K562 (cell line): ENCODE data around the gene LMTK2. TPM values are rescaled to one million over a fixed set of nuclear protein-coding genes. Genes with fewer than 3 reads are reported as not detected.

Experiments
- ATAC-seq: fragments of 200-7000 bp; cut with Tn5 transposase; 3 replicates; pipeline ENCODE4 v1.9.1; 2020; ENCODE audit warnings: moderate library complexity
- BruUV-seq: library from RNA; stranded (reverse); fragments of 400-500 nt; replicated peaks from 2 replicates; lab custom pipeline; 2021; lab: Mats Ljungman, UMichigan
- CTCF ChIA-PET: fragments of 300-600 bp; formaldehyde crosslinking; extraction: SDS; loops from one replicate; lab custom pipeline; 2021; ENCODE audit warnings: low intra/inter-chr PET ratio; lab: Yijun Ruan, JAX
- POLR2A ChIA-PET: fragments of 300-600, 350-650 bp; sonication (Branson Sonifier 250); formaldehyde crosslinking; extraction: SDS; loops from one replicate; lab custom pipeline; 2021; ENCODE audit warnings: antibody characterized with exemption, inconsistent platforms; lab: Yijun Ruan, JAX
- DNase-seq, 4 experiments: peaks; one replicate each; pipeline versions ENCODE4 v3.0.0 to v3.0.0-alpha.2; 2011 to 2018; ENCODE audit warnings: low spot score in 3 of 4, mixed read lengths in 3 of 4; ENCODE audit errors: extremely low read depth in 1 of 4
- FAIRE-seq: peaks from 2 replicates; lab custom pipeline; 2011; peaks lifted over from hg19 to GRCh38; lab: Jason Lieb, UNC
- H2AFZ ChIP-seq: 2 replicates; pipeline ENCODE4 v1.6.0; 2011; ENCODE audit warnings: low read depth, low read length, control low read depth, inconsistent platforms
- H3K27ac ChIP-seq: fragments of 200-600 bp; 3 replicates; pipeline ENCODE4 v1.8.0; 2011; ENCODE audit warnings: low read depth, mild to moderate bottlenecking, control low read depth, inconsistent platforms, low read length, moderate library complexity, mixed read lengths; ENCODE audit errors: extremely low read depth
- H3K27me3 ChIP-seq, 2 experiments: fragments of 300-600 bp in 1 of 2; 2 replicates in 1 of 2; 3 replicates in 1 of 2; pipeline versions ENCODE4 v1.6.0 to v1.8.0; 2011; ENCODE audit warnings: inconsistent platforms in 2 of 2, low read length in 2 of 2, mild to moderate bottlenecking in 1 of 2, mixed read lengths in 1 of 2, moderate library complexity in 1 of 2; ENCODE audit not compliant: control insufficient read depth in 2 of 2, insufficient read depth in 2 of 2
- H3K36me3 ChIP-seq: fragments of 300-600 bp; 3 replicates; pipeline ENCODE4 v1.8.0; 2011; ENCODE audit warnings: mild to moderate bottlenecking, low read length, inconsistent platforms; ENCODE audit not compliant: control insufficient read depth, insufficient read depth
- H3K4me1 ChIP-seq, 2 experiments: fragments of 200-600 bp in 1 of 2; replicated peaks in 1 of 2; 2 replicates in 1 of 2; 3 replicates in 1 of 2; pipeline versions ENCODE4 v1.5.1 to v1.8.0; 2011; ENCODE audit warnings: inconsistent platforms in 2 of 2, low read length in 2 of 2, mild to moderate bottlenecking in 1 of 2, mixed read lengths in 1 of 2, moderate library complexity in 1 of 2; ENCODE audit not compliant: control insufficient read depth in 2 of 2, insufficient read depth in 2 of 2
- H3K4me2 ChIP-seq: 2 replicates; pipeline ENCODE4 v1.6.1; 2011; ENCODE audit warnings: low read length, control low read depth, inconsistent platforms, mixed read lengths; ENCODE audit not compliant: insufficient read depth
- H3K4me3 ChIP-seq: fragments of 200-600 bp; sonication (generic), shearing (Covaris generic); 2 replicates; pipeline ENCODE4 v1.5.1; 2016; ENCODE audit warnings: control low read depth, inconsistent platforms
- H3K79me2 ChIP-seq: fragments of 200-600 bp; 3 replicates; pipeline ENCODE4 v1.8.0; 2011; ENCODE audit warnings: low read length, inconsistent platforms; ENCODE audit not compliant: control insufficient read depth, insufficient read depth
- H3K9ac ChIP-seq, 2 experiments: 2 replicates each; pipeline versions ENCODE4 v1.6.0 to v1.6.1; 2011; ENCODE audit warnings: low read depth in 2 of 2, low read length in 2 of 2, control low read depth in 1 of 2, inconsistent platforms in 1 of 2, mild to moderate bottlenecking in 1 of 2, mixed read lengths in 1 of 2; ENCODE audit not compliant: insufficient read depth in 1 of 2
- H3K9me1 ChIP-seq: one replicate; pipeline ENCODE4 v1.6.0; 2011; ENCODE audit warnings: inconsistent platforms, mild to moderate bottlenecking, low read length, moderate library complexity; ENCODE audit not compliant: control insufficient read depth, insufficient read depth
- H3K9me3 ChIP-seq: replicated peaks from 2 replicates; pipeline ENCODE4 v1.5.1; 2011; ENCODE audit warnings: low read depth, low read length, inconsistent platforms; ENCODE audit not compliant: control insufficient read depth, insufficient read depth
- H4K20me1 ChIP-seq: replicated peaks from 2 replicates; pipeline ENCODE4 v1.6.1; 2011; ENCODE audit warnings: low read length, inconsistent platforms, mixed read lengths; ENCODE audit not compliant: control insufficient read depth, insufficient read depth
- BRF1 ChIP-seq: IDR thresholded peaks from 3 replicates; pipeline ENCODE4 v1.6.1; 2011; ENCODE audit warnings: borderline replicate concordance, mild to moderate bottlenecking; ENCODE audit not compliant: insufficient read length; ENCODE audit errors: extremely low read depth
- CHCHD3 ChIP-seq: fragments of 250-450 bp; sonication (Bioruptor Pico); IDR thresholded peaks from 2 replicates; pipeline ENCODE4 v2.1.2; 2022; ENCODE audit warnings: mild to moderate bottlenecking
- EP300 ChIP-seq: IDR thresholded peaks from 2 replicates; pipeline ENCODE4 v1.6.1; 2012; ENCODE audit warnings: low read length, improper control_type of control experiment
- FOXJ3 ChIP-seq: sonication (generic); formaldehyde crosslinking; IDR thresholded peaks from 2 replicates; pipeline ENCODE4 v1.4.0; 2020; ENCODE audit warnings: mild to moderate bottlenecking, missing genetic modification reagents
- IFI16 ChIP-seq: fragments of 250-450 bp; sonication (Bioruptor Pico); IDR thresholded peaks from 2 replicates; pipeline ENCODE4 v2.1.2; 2022; ENCODE audit warnings: mild to moderate bottlenecking, inconsistent platforms
- NFIC ChIP-seq: fragments of 450-650 bp; IDR thresholded peaks from 2 replicates; pipeline ENCODE4 v1.6.1; 2017; ENCODE audit warnings: mild to moderate bottlenecking, inconsistent platforms
- POLR3G ChIP-seq: IDR thresholded peaks from 2 replicates; pipeline ENCODE4 v1.6.1; 2011; ENCODE audit not compliant: insufficient read length, insufficient replicate concordance; ENCODE audit errors: extremely low read depth
- TAF7 ChIP-seq: fragments of 450-650 bp; IDR thresholded peaks from 2 replicates; pipeline ENCODE4 v1.6.1; 2016; ENCODE audit warnings: missing genetic modification characterization, missing compliant biosample characterization
- ZBTB1 ChIP-seq: sonication (generic); formaldehyde crosslinking; IDR thresholded peaks from 2 replicates; pipeline ENCODE4 v1.8.1; 2023; ENCODE audit warnings: missing genetic modification reagents, low read depth, mild to moderate bottlenecking, borderline replicate concordance
- ZNF347 ChIP-seq: fragments of 450-650 bp; formaldehyde crosslinking; IDR thresholded peaks from 2 replicates; pipeline ENCODE4 v1.4.0; 2020; ENCODE audit warnings: low read depth, mild to moderate bottlenecking, moderate library complexity
- WGBS: fragments of 100-300 bp; shearing (Covaris generic); methylation state at CpG from one replicate; pipeline ENCODE4 v1.1.6; 2016; ENCODE audit warnings: low coverage, mixed read lengths; ENCODE audit not compliant: insufficient coverage; ENCODE audit errors: missing lambda C conversion rate; 5-methylcytosine and 5-hydroxymethylcytosine counted together
- in situ Hi-C: fragments of 300-500 bp; cut with MboI; formaldehyde crosslinking; loops from 4 replicates; pipeline ENCODE4 v1.15.0; 2018; ENCODE audit warnings: inconsistent platforms, mixed read lengths
- intact Hi-C: fragments of 100-400 bp; cut with micrococcal nuclease; formaldehyde crosslinking; loops from 2 replicates; pipeline ENCODE4 v1.14.2; 2022
- polyA plus RNA-seq, 8 experiments: library from polyadenylated mRNA; depleted of rRNA in 4 of 8; stranded (reverse) in 5 of 8; unstranded in 3 of 8; fragments of >200 nt; fragmentation: Nextera tagmentation in 2 of 8; fragmentation: Illumina TruSeq in 1 of 8; extraction: Ambion mirVana in 2 of 8; extraction: Trizol in 1 of 8; gene quantifications; 2 replicates each; pipeline versions ENCODE4 v1.2.1 to v1.2.3, GENCODE V29; 2011 to 2014; ENCODE audit warnings: inconsistent platforms in 1 of 8, missing spikeins in 1 of 8
- total RNA-seq, 7 experiments: library from RNA; depleted of rRNA in 6 of 7; stranded (reverse); fragments of >200 nt in 6 of 7; fragmentation: Illumina TruSeq in 2 of 7; extraction: Trizol in 2 of 7; gene quantifications; 2 replicates each; pipeline versions ENCODE4 v1.2.1 to v1.2.3, GENCODE V29; 2011 to 2021; ENCODE audit warnings: low replicate concordance in 1 of 7
- TF ChIP-seq, protein P1 (sequence below), 2 experiments: fragments of 450-650 bp in 1 of 2; sonication (generic) in 1 of 2; formaldehyde crosslinking in 1 of 2; IDR thresholded peaks; 2 replicates each; pipeline versions ENCODE4 v1.7.1 to v1.9.0; 2016 to 2022; ENCODE audit warnings: inconsistent platforms in 1 of 2, mild to moderate bottlenecking in 1 of 2, missing genetic modification reagents in 1 of 2
- TF ChIP-seq, protein P2 (sequence below): sonication (generic); formaldehyde crosslinking; IDR thresholded peaks from 2 replicates; pipeline ENCODE4 v1.8.0; 2022; ENCODE audit warnings: missing genetic modification reagents, mild to moderate bottlenecking, moderate library complexity, borderline replicate concordance

LMTK2 gene
- total and polyA plus RNA-seq, 9 of the 15 experiments (the other 6 are each of a cell fraction or from before 2014, with no cell fraction given): 0.78 to 16.4 (median 6.3) TPM

DNA sequence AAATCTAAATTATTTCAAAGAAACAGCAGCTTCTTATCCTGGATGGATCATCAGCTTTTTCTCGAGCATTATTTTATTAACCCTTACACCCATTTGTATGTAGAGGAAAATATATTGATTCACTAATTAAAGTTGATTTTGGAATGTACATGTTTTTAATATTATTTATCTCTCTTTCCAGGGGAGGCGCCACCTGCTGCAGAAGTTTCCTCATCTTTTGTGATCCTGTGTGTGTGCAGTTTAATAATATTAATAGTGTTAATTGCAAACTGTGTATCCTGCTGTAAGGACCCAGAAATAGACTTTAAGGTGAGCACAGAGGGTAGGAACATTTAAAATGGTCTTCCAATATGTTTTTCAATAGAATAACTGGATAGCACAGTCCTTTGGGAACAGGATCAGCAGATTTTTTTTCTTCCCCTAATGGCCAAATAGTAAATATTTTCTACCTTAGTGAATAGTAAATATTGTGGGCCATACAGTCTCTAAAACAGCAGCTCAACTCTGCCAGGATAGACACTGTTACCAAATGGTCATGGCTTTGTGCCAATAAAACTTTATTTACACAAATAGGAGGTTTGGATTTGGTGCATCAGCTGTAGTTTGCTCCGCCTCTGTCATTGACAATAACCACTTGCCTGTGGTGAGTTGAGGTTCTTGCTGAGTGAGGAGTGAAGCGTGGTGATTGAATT, 30.6 kb downstream of the LMTK2 start:
- Histone ChIP-seq H3K4me2 (no peak overlapping the region), H2AFZ (no peak overlapping the region), H3K27me3 (no peaks in the 10 kb centered on the region), H3K27ac (no peak overlapping the region), H3K9me1 (no peaks in the 10 kb centered on the region), H3K4me3 (no peak overlapping the region), H3K9me3 (no peaks in the 10 kb centered on the region), H3K79me2 (peaks cover 16% of the 10 kb centered on the region), H4K20me1 (peaks cover 17% of the 10 kb centered on the region), H3K36me3 (peaks cover 27% of the 10 kb centered on the region; the same call in 2 of the 3 replicates), H3K9ac (no peak overlapping the region; a peak in 1 of 4 replicates), H3K4me1 (peaks cover 14 to 19% of the 10 kb centered on the region in 2 experiments)
- FAIRE-seq (no peak), DNase-seq (no peak), ATAC-seq (no peak)
- ChIA-PET POLR2A (interaction anchor here (0.7 to 1.4 kb wide), 2 partner anchors 25 to 1152 kb away, joined by 3 read pairs; no protein-coding TSS in a partner anchor), CTCF (no interaction called here)
- intact Hi-C loops: no loop called here
- BruUV-seq: no TSS peak
- 86% methylated on average over 4 of the region's 4 CpGs for WGBS
- in situ Hi-C loops: no loop called here
- TF ChIP-seq FOXJ3 (CRISPR knock-in tag) (no peak), IFI16 (no peak), ZNF347 (CRISPR knock-in tag) (no peak), ZBTB1 (CRISPR knock-in tag) (no peak), BRF1 (no peak), CHCHD3 (no peak), EP300 (no peak), NFIC (peak; percentile 69), TAF7 (tag) (no peak), POLR3G (no peak)
- TF ChIP-seq, protein P1, sequence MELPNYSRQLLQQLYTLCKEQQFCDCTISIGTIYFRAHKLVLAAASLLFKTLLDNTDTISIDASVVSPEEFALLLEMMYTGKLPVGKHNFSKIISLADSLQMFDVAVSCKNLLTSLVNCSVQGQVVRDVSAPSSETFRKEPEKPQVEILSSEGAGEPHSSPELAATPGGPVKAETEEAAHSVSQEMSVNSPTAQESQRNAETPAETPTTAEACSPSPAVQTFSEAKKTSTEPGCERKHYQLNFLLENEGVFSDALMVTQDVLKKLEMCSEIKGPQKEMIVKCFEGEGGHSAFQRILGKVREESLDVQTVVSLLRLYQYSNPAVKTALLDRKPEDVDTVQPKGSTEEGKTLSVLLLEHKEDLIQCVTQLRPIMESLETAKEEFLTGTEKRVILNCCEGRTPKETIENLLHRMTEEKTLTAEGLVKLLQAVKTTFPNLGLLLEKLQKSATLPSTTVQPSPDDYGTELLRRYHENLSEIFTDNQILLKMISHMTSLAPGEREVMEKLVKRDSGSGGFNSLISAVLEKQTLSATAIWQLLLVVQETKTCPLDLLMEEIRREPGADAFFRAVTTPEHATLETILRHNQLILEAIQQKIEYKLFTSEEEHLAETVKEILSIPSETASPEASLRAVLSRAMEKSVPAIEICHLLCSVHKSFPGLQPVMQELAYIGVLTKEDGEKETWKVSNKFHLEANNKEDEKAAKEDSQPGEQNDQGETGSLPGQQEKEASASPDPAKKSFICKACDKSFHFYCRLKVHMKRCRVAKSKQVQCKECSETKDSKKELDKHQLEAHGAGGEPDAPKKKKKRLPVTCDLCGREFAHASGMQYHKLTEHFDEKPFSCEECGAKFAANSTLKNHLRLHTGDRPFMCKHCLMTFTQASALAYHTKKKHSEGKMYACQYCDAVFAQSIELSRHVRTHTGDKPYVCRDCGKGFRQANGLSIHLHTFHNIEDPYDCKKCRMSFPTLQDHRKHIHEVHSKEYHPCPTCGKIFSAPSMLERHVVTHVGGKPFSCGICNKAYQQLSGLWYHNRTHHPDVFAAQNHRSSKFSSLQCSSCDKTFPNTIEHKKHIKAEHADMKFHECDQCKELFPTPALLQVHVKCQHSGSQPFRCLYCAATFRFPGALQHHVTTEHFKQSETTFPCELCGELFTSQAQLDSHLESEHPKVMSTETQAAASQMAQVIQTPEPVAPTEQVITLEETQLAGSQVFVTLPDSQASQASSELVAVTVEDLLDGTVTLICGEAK (IDR thresholded peaks at IDR 0.05): peak; percentile 90
- TF ChIP-seq, protein P1 (CRISPR knock-in tag; IDR thresholded peaks at IDR 0.05): peak; percentile 85
- TF ChIP-seq, protein P2, sequence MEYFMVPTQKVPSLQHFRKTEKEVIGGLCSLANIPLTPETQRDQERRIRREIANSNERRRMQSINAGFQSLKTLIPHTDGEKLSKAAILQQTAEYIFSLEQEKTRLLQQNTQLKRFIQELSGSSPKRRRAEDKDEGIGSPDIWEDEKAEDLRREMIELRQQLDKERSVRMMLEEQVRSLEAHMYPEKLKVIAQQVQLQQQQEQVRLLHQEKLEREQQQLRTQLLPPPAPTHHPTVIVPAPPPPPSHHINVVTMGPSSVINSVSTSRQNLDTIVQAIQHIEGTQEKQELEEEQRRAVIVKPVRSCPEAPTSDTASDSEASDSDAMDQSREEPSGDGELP (CRISPR knock-in tag): no peak
